Epithelial cell of esophagus (primary cell): ENCODE results near the gene YIPF2.

Experiments
- DNase-seq: peaks from one replicate; pipeline ENCODE4 v3.0.0; 2010; ENCODE audit warnings: low read depth
- H3K4me3 ChIP-seq: 2 replicates; pipeline ENCODE4 v1.5.1; 2011; ENCODE audit warnings: mild to moderate bottlenecking, low read length, control low read depth
- TF ChIP-seq, protein P1 (sequence below): IDR thresholded peaks from 2 replicates; pipeline ENCODE4 v1.5.1; 2011; ENCODE audit warnings: low read depth, mild to moderate bottlenecking, low read length, control low read depth, inconsistent platforms; ENCODE audit not compliant: insufficient read depth; ENCODE audit errors: missing control alignments

YIPF2 gene

DNA sequence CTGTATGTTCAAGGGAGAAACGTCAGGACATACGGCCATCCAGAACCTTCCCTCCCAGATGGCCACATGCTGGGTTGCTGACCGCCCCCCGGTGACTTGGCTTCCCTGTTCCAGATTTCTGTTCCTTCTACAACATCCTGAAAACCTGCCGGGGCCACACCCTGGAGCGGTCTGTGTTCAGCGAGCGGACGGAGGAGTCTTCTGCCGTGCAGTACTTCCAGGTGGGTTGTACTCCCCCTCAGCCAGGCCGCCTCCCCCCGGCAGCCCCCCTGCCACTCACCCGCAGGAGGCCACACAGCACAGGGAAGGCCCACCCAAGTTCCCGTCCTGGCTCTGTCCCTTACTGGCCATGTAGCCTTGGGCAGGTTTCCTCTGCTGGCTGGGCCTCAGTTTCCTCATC lies 20.5 kb downstream of the YIPF2 start:
- no peak for DNase-seq
- H3K4me3 ChIP-seq = no peak overlapping the region
- TF ChIP-seq, protein P1, sequence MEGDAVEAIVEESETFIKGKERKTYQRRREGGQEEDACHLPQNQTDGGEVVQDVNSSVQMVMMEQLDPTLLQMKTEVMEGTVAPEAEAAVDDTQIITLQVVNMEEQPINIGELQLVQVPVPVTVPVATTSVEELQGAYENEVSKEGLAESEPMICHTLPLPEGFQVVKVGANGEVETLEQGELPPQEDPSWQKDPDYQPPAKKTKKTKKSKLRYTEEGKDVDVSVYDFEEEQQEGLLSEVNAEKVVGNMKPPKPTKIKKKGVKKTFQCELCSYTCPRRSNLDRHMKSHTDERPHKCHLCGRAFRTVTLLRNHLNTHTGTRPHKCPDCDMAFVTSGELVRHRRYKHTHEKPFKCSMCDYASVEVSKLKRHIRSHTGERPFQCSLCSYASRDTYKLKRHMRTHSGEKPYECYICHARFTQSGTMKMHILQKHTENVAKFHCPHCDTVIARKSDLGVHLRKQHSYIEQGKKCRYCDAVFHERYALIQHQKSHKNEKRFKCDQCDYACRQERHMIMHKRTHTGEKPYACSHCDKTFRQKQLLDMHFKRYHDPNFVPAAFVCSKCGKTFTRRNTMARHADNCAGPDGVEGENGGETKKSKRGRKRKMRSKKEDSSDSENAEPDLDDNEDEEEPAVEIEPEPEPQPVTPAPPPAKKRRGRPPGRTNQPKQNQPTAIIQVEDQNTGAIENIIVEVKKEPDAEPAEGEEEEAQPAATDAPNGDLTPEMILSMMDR = no peak

DNA sequence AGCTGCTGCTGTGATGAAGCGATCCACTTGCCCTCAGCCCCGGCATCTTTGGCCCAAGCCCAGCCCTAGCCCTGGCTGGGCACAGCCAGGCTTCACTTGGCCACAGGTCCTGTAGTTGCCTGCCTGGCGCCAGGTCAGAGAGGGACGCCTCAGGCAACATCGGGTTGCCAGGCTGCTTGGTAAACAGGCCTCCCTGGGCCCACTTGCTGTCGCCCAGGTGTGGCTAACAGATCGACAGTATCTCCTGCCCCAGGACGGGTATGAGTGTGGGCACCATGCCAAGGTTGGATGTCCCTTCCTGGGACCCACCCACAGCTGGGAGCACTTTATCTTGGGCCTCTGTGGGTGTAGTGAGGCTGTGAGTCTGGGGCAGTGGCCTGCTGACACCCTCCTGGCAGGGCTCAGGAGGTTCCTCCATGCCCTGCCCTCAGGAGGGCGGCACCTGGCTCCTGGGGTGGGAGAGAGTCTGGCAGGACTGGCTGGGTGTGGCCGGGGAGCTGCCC lies 29.2 kb downstream of the YIPF2 start:
- TF ChIP-seq, protein P1 = no peak
- no peak overlapping the region for H3K4me3 ChIP-seq
- peak; percentile 52 for DNase-seq

DNA sequence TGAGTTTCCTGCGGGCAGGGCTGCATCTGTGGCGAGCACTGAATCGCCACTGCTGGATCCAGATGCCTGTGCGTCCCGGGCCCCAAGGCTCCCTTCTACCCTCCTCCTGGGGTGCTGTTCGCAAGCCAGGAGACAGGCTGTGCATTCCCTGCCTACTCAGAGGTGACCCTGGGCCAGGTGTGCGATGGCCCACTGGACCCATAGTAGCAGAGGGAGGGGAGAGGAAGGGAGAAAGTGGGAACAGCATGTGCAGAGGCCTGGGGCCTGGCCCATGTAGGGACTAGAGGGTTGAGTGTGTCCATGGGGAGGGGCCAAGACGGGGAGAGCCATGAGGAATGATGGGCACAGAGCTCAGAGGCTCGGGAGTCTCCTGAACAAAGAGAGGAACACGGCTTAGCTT lies 29.8 kb downstream of the YIPF2 start:
- DNase-seq = no peak
- TF ChIP-seq, protein P1 = no peak
- no peak overlapping the region for H3K4me3 ChIP-seq

DNA sequence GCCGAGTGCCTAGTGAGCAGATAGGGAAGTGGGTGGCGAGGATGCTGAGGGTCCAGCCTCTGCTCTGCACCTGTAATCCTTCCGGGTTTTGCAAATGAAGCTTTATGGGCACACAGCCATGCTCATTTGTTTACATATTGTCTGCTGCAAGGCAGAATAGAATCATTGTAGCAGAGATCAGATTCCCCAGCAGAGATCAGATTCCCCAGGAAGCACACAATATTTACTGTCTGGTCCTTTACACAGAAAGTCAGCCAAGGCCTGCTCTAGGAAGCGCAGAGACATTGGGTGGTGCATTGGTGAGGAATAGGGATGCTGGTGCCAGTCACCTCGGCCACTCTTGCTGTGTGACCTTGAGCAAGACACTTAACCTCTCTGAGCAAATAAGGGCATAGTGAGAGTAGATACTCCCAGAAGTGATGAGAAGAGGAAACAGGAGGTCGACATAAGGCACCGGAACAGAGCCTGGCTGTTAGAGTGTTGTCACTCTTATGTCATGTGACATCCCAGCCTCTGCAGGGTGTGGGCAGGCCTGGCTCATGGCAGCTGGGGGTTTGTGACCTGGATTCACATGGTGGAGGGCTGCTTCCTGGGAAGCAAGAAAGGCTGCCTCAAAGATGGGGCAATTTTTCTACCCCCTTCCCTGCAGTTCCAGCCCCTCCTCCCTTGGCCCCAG lies 31.4 kb downstream of the YIPF2 start:
- no peak for DNase-seq
- TF ChIP-seq, protein P1 = no peak

DNA sequence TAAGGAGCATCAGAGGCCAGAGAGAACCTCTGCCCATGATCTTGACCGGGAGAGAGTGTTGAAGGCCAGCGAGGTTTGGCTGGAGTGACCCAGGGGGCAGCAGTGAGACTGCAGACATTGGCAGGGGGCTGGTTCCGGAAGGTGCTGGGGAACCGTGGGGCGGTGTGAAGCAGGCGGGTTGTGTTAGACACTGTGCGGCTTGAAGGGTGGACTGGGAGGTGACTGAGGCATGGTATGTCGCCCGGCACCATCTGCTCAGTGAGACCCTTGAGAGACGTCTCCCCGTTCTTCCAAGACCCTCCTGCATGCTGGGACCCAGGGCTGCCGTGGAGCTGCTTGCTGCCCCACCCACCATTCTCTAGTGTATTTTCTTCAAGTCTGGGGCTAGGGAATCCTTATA lies 32.5 kb downstream of the YIPF2 start:
- TF ChIP-seq, protein P1 = no peak
- H3K4me3 ChIP-seq = no peak overlapping the region
- no peak for DNase-seq

More for the DNA sequence above, 31.4 kb downstream of the YIPF2 start:
- no peak overlapping the region for H3K4me3 ChIP-seq

DNA sequence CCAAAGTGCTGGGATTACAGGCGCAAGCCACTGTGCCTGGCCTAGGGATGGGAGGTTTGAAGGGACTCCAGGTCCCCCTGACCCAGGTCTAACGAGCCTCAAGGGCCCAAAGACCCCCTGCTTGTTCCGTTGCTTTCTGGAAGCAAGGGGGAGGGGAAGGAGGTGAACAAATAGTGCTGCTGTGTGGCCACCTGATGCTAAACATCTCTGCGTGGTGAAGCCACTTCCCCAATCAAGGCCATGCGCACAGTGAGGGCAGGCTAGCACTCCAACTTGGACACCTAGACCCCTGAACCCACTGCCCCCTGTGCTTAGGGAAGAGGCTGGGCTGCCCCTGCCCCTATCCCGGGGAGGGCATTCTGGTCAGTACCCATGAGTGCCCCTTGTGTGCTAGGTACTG lies 33.1 kb downstream of the YIPF2 start:
- DNase-seq = no peak
- TF ChIP-seq, protein P1 = no peak
- no peak overlapping the region for H3K4me3 ChIP-seq

DNA sequence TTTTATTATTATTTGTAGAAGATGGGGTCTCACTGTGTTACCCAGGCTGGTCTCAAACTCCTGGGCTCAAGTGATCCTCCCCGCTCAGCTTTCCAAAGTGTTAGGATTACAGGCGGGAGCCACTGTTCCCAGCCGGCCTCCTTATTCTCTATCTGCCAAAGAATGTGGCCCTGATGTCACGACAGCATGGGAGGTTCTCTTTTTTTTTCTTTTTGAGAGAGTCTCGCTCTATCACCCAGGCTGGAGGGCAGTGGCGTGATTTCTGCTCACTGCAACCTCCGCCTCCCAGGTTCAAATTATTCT lies 33.6 kb downstream of the YIPF2 start:
- no peak overlapping the region for H3K4me3 ChIP-seq
- DNase-seq = no peak
- TF ChIP-seq, protein P1 = no peak
